Putamen (tissue), 1 donor: ENCODE data around the gene ARNT2.
A peak's percentile ranks its signal among the peaks of the same experiment; 100 is the strongest.

ENCODE experiments used
- DNase-seq: peaks from one replicate; pipeline ENCODE4 v3.0.0-alpha.2; 2016; ENCODE audit warnings: low spot score

The ARNT2 gene

DNA sequence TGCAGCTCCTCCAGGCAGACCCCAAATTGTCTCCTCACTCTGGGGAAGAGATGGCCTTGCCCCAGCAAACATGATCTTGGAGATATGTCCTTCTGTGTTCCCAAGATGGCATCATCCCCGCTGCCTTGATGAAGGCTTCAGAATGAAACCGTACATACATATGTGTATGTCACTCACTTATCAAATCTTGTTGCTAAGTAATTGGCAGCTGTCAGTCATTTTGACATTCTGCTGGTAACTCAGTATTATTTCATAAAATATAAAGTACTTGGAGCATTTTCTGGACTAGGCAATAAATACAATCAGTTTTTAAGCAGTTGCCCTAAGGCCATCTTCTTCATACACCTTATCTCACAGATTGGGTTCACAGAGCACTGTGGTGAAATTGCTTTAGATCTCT, 62.4 kb downstream of the ARNT2 start:
- no peak for DNase-seq

GRCh38 chr15:80467311-80467714, 63.1 kb downstream of the ARNT2 start:
- peak; percentile 51 for DNase-seq

- DNase-seq = no peak
These were observed 64.6 kb downstream of the ARNT2 start for GRCh38 chr15:80468796-80469195.

- DNase-seq = no peak
These were observed 67.7 kb downstream of the ARNT2 start for GRCh38 chr15:80471881-80472280.

- DNase-seq = peak; percentile 52
These were observed 69.4 kb downstream of the ARNT2 start for GRCh38 chr15:80473286-80474223.

DNA sequence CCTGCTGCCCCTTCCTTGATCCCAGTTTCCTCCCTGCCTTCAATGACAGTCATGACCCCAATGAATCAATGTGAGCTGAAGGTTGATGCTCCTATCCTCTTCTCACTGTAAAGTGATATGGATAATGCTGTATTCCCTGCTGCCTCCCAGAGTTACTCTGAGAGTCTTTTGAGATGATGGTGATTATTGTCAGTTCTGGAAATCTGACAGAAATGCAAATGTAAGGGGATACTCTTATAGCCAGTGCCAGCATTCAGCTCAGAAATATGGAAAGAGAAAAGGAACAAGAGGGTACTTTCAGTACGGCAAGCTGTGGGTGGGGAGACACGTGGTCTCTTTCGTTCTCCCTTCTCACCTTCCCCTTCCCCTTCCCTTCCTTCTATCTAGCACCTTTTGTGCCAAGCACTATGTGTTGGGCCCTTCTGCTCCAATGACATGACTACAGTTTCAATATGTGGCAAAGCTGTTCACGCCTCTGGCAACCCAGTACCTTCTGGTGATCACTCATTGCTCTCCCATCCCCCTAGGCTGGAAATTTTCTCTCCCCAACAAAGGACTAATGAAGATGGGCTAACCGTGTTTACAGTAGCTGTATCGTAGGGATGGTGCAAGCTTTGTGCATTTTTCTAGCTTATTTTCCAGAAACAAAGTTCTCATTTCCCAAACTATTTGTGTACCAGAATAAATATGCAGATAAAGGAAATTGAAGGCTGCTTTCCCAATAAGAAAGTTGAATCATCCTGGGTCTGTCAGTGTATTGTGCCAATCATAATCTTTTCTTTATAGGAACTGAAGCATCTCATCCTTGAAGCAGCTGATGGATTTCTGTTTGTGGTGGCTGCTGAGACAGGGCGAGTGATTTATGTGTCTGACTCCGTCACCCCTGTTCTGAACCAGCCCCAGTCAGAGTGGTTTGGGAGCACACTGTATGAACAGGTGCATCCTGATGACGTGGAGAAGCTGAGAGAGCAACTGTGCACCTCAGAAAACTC, 70.3 kb downstream of the ARNT2 start:
- no peak for DNase-seq

DNA sequence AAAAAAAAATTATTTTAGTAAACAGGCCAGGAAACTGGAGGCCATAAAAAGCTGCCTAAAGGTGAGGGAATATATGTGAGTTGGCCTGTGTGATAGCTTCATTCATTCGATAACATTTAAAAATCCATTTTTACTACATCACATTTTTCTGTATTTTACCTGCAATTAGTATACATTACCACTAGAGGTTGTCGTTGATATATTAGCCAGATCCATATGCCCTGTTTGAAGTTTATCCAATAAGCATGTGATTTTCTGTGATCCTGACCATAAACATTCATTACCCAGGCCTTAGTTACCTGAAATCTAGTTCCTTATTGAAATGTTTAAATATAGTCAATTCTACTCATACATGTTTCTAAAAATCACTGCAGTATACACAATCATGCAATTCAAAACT, 71.4 kb downstream of the ARNT2 start:
- no peak for DNase-seq

- no peak for DNase-seq
These were observed 71.9 kb downstream of the ARNT2 start for GRCh38 chr15:80476036-80476435.

GRCh38 chr15:80478075-80478474, 73.9 kb downstream of the ARNT2 start:
- no peak for DNase-seq

- no peak for DNase-seq
These were observed 75.0 kb downstream of the ARNT2 start for GRCh38 chr15:80479191-80479590.

- no peak for DNase-seq
These were observed 76.1 kb downstream of the ARNT2 start for GRCh38 chr15:80480171-80480811.

DNA sequence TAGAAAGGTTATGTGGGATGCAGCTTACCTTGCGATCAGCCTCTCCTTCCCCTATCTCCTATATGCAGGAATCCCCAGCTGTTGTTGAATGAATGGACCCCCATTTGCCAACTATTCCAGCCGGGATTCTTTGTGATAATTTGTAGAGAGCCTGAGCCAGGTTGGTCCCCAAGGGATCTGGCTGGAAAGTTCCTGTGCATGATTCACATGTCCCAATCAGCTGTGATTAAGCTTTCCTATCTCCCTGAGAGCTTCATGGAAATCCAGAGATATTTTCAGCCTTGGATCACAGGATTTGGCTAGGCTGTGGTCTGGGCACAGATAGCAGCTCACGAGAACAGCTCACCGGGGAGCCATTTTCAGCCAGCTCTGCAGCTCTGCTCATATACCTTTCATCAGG, 76.7 kb downstream of the ARNT2 start:
- DNase-seq = no peak

- no peak for DNase-seq
These were observed 78.5 kb downstream of the ARNT2 start for GRCh38 chr15:80482696-80483095.

DNA sequence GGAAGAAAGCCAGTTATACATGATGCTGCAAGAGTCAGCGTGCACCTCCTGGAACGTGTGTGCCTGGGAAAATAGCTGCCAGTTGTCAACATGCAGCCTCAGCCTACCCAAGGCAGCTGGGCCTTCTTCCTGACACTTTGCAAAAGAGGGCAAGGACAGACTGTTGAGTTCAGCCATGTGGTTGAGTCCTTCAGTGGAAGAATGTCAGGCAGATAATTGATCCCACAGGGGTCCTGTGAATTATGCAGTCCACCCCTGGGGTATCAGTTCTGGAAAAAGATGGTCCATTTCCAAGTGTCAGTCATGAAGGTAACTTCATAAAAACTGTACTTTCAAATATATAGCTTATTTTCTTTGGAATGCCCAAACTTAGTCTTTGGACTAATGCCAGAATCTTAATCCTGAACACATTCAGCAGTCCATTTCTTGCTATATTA, 79.6 kb downstream of the ARNT2 start:
- DNase-seq = no peak

DNA sequence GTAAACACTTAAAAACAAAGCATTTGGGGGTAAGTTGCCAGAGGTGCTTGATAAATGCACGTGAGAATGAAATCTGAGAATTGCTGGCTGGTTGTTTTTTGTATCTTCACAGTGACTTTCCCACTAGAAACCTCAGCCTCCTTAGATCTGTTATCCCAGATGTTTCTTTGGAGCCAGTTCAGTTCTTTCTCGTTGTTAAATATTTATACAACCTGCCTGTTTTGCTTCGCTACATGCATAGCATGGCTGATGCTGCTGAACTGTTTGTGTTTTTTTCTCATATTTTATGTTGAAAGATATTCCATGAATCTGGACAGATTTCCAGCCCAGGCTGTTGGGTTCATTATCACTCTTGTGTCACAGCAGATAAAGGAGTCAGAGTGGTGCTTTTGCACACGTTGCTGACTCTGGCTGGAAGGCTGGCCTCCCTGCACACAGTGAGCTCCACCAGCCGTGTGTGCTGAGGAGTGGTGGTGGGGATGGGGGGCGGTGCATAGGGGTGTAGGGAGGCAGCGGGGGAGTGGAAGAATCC, 80.2 kb downstream of the ARNT2 start:
- no peak for DNase-seq

DNA sequence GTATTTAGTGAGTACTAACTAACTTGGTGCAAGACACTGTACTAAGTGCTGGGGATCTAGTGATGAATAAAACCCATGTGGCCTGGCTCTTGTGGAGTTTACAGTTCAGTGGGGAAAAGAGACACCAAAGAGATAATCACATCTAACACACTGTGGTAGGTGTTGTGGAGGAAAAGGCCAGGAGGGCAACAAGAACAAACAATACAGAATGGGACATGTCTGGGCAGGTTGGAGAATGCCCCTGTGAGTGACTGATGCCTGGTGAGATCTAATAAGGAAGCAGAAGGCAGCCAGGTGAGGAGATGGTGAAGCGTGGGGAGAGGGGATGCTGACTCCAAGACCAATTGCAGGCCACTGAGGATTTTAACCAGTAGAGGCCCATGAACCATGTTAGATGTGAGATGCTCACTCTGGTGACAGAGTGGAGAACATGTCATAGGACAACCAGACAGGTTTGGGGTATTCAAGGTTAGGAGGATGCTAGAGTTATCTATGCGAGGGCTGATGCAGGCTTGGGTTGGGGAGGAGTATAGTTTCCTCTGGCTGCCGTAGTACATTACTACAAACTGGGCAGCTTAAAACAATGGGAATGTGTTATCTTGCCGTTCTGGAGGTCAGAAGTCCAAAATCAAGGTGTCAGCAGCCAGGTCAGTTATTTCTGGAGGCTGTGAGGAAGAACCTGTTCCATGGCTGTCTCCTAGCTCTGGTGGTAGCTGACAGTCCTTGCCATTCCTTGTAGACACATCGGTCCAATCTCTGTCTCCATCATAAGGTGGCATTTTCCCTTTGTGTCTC, 81.4 kb downstream of the ARNT2 start:
- no peak for DNase-seq

- DNase-seq = no peak
These were observed 83.7 kb downstream of the ARNT2 start for GRCh38 chr15:80487839-80488390.

- no peak for DNase-seq
These were observed 84.9 kb downstream of the ARNT2 start for GRCh38 chr15:80489030-80489594.

DNA sequence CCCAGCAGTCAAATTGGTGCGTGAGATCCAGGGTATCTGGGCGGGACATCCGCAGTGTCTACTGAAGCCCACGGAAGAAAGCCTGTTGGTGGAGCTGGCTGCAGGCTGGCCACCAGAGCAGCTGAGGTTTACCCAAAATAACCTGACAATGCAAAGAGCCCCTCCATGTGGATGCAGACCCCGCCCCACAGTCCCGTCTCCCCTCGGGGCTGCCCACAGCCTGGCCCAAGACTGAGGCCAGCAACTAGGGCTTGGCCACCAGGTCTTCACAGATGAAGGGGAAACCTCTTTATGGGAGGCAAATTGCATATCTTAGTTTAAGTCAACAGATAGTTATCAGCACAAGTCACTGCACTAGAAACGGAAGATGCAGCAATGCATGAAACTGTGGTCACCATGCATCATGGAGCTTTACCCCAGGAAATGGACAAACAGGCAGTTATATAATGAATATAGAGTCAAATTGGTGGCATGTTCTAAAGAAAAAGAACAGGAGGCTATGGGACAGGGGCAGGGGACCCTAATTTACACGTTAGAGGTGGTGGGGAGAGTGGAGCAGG, 86.3 kb downstream of the ARNT2 start:
- DNase-seq = no peak
